ENCODE measurements around the gene DLX5. TPM values are rescaled to one million over a fixed set of nuclear protein-coding genes. Genes with fewer than 3 reads are reported as not detected.
"Not testable (repeated sequence)": the region's sequence is repeated elsewhere in the genome, so short reads cannot be mapped to it uniquely, and the experiment has no call there.

DLX5 gene
- total RNA-seq: 33.4 to 36.9 TPM (median 34.3 TPM) in 3 replicates

DNA sequence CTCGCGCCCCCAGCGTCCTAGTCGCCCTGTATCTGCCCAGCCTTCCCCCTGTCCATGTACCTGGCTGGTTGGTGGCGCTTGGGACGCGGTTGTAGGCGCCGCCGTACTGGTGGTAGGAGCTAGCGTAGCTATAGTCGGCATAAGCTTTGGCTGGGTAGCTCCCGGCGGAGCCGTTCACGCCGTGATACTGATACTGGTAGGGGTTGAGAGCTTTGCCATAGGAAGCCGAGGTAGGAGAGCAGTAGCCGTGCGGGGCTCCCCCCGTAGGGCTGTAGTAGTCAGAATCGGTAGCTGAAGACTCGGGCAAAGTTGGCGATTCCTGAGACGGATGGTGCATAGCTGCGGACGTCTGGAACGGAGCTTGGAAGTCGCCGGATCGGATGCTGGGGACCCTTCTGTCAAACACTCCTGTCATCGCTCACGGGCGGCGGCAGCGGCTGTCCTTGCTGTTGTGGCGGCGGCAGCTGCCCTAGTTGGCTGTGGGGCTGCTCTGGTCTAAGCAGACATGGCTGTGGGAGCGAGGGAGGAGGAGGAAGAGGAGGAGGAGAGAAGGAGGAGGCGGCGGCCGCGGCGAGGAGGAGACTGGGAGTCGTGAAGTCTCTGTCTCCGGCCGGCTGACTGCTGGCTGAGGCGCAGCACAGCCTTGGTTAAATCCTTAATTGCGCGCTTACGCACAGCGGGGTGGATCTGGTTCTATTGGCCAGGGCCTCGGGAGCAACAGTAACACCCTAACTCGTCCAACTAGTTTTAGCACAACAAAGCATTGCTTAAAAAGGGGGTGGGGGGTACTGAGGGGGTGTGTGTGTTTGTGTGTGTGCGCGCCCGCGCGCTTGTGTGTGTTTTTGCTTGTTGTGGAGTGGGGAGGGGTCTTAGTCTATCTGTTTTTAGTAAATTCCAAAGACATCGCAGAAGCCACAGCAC lies at the start of gene DLX5:
Gene DLX5, minus strand, starts transcription at position 623 of the 921 bp plus-strand sequence. Its CDS starts 208 bp downstream, at position 415.
- Mint-ChIP-seq H3K4me3 (peak within 1 kb of the TSS; percentile 93), H3K9me3 (no peaks in the 10 kb centered on the region)

DNA sequence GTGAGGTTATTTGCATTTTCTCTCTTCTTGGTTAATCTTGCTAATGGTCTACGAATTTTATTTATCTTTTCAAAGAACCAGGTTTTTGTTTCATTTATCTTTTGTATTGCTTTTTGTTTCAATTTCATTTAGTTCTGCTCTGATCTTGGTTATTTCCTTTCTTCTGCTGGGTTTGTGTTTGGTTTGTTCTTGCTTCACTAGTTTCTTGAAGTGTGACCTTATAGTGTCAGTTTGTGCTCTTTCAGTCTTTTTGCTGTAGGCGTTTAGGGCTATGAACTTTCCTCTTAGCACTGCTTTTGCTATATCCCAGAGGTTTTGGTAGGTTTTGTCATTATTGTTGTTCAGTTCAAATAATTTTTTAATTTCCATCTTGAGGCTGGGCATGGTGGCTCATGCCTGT lies 47.4 kb upstream of the DLX5 start:
- not testable (repeated sequence) for H3K36me3 Mint-ChIP-seq; H3K27ac Mint-ChIP-seq; DNase-seq (ENCODE audit: low spot score in 2 of 2, unreplicated experiment in 2 of 2); H3K4me3 Mint-ChIP-seq; H3K4me1 Mint-ChIP-seq
- H3K9me3 Mint-ChIP-seq: peaks cover 29% of the 10 kb centered on the region
- H3K27me3 Mint-ChIP-seq (ENCODE audit: low read depth): peaks cover 32% of the 10 kb centered on the region

More for the DNA sequence above, at the start of gene DLX5:
- peaks cover 7% of the 10 kb centered on the region for H3K36me3 Mint-ChIP-seq
- peaks cover 85% of the 10 kb centered on the region for H3K27me3 Mint-ChIP-seq (ENCODE audit: low read depth)
- peak within 1 kb of the TSS; percentile 92 for H3K27ac Mint-ChIP-seq
- H3K4me1 Mint-ChIP-seq: peaks cover 63% of the 10 kb centered on the region
- peak in 1 of 2 experiments; percentile 76 for DNase-seq (ENCODE audit: low spot score in 2 of 2, unreplicated experiment in 2 of 2)
- TF ChIP-seq, protein P1, sequence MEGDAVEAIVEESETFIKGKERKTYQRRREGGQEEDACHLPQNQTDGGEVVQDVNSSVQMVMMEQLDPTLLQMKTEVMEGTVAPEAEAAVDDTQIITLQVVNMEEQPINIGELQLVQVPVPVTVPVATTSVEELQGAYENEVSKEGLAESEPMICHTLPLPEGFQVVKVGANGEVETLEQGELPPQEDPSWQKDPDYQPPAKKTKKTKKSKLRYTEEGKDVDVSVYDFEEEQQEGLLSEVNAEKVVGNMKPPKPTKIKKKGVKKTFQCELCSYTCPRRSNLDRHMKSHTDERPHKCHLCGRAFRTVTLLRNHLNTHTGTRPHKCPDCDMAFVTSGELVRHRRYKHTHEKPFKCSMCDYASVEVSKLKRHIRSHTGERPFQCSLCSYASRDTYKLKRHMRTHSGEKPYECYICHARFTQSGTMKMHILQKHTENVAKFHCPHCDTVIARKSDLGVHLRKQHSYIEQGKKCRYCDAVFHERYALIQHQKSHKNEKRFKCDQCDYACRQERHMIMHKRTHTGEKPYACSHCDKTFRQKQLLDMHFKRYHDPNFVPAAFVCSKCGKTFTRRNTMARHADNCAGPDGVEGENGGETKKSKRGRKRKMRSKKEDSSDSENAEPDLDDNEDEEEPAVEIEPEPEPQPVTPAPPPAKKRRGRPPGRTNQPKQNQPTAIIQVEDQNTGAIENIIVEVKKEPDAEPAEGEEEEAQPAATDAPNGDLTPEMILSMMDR (IDR thresholded peaks at IDR 0.05; ENCODE audit: unreplicated experiment): no peak

DNA sequence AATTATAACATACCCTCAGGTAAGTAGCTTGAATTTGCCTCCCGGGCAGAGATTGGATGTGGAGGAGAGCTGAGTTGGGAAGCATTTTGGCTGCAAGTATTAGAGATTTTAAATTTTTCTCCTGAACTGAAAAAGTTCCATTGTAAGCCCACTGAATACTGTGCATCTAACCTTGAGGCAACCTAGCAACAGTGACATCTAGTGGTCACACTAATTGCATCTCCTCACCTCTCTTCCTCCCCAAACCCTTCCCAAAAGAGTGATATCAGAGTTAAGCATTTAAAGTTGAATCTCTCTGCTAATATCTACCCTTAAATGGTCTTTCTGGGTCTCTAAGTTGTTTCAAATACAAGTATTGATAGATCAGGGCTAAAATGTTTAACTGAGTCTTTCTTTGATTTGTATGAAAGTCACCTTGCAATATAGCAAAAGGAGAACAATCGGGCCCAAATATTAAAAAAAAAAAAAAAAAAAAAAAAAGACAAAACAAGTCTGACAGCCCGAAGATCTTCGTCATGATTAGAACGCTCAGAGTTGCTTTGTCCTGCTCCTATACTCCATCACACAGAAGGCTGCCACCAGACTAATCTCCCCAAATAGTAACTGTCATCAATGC lies 40.4 kb upstream of the DLX5 start:
- H3K4me1 Mint-ChIP-seq: no peaks in the 10 kb centered on the region
- H3K4me3 Mint-ChIP-seq: no peak overlapping the region
- TF ChIP-seq, protein P1 (IDR thresholded peaks at IDR 0.05; ENCODE audit: unreplicated experiment): peak; percentile 57
- peaks cover 2% of the 10 kb centered on the region for H3K9me3 Mint-ChIP-seq
- H3K36me3 Mint-ChIP-seq: no peaks in the 10 kb centered on the region
- no peak for DNase-seq (ENCODE audit: low spot score in 2 of 2, unreplicated experiment in 2 of 2)
- H3K27me3 Mint-ChIP-seq (ENCODE audit: low read depth): peaks cover 5% of the 10 kb centered on the region
- H3K27ac Mint-ChIP-seq: no peak overlapping the region

DNA sequence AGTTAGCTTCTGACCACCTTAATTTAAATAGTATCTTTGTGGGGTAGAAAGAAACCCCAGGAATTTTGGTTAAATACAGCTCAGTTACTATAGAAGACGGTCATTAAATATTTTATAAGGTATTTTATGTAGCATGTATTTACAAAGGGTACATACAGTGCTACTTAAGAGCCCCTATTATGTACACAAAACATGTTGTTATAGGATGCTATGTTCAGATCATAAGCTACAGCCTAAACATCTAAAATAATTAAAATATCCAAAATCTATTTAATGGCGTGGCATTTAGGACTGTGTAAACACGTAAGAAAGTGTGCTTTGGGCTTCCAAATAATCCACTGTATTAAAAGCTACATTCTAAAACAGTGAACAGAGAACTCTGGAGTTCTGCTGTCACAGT lies 39.4 kb upstream of the DLX5 start:
- H3K27ac Mint-ChIP-seq: no peak overlapping the region

DNA sequence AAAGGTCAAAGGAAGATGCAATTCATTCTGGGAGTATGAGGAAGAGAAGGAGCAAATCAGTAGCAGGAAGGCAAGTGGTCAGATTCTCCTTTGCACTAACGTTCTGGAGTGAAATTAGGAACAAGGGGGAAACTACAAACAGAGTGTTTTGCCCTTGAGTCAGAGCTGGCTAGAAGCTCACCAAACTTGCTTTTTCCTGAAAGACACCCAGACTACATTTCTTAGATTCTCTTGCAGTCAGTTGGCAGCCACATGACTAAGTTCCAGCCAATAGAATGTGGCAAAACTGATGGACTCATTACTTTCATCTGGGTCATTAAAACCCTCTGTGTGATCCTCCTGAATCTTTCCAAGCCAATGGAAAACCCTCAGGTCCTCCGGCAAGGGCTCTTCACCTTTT lies 18.6 kb upstream of the DLX5 start:
- Mint-ChIP-seq H3K4me1 (no peaks in the 10 kb centered on the region), H3K36me3 (no peaks in the 10 kb centered on the region), H3K9me3 (peaks cover 9% of the 10 kb centered on the region), H3K27me3 (ENCODE audit: low read depth) (peaks cover 45% of the 10 kb centered on the region), H3K27ac (no peak overlapping the region), H3K4me3 (no peak overlapping the region)
- TF ChIP-seq, protein P1 (IDR thresholded peaks at IDR 0.05; ENCODE audit: unreplicated experiment): no peak
- DNase-seq (ENCODE audit: low spot score in 2 of 2, unreplicated experiment in 2 of 2): no peak

More for the DNA sequence above, 39.4 kb upstream of the DLX5 start:
- Mint-ChIP-seq H3K27me3 (ENCODE audit: low read depth) (peaks cover 3% of the 10 kb centered on the region), H3K9me3 (peaks cover 13% of the 10 kb centered on the region), H3K4me1 (no peaks in the 10 kb centered on the region), H3K4me3 (no peak overlapping the region), H3K36me3 (no peaks in the 10 kb centered on the region)
- TF ChIP-seq, protein P1 (IDR thresholded peaks at IDR 0.05; ENCODE audit: unreplicated experiment): no peak
- no peak for DNase-seq (ENCODE audit: low spot score in 2 of 2, unreplicated experiment in 2 of 2)

Measured in mesothelial cell of epicardium (in vitro differentiated cells).